ENCODE data around the gene HNRNPA3. TPM values are rescaled to one million over a fixed set of nuclear protein-coding genes. Genes with fewer than 3 reads are reported as not detected.

The HNRNPA3 gene
- total RNA-seq, 1 experiment from 2014 or later: 328 TPM

- Histone ChIP-seq H3K27ac (ENCODE audit: low read depth, low read length) (peak overlapping the region; percentile 81), H4K20me1 (ENCODE audit: insufficient read depth) (no peaks in the 10 kb centered on the region), H3K79me2 (ENCODE audit: insufficient read depth, low read length) (peaks cover 100% of the 10 kb centered on the region), H3K9ac (ENCODE audit: low read length) (peak overlapping the region; percentile 59), H3K9me3 (ENCODE audit: control insufficient read depth in 1 of 2, insufficient read depth in 1 of 2, low read depth in 1 of 2, low read length in 2 of 2) (no peaks in the 10 kb centered on the region), H3K36me3 (ENCODE audit: control insufficient read depth in 1 of 2, insufficient read depth in 2 of 2, low read length in 2 of 2) (no peaks in the 10 kb centered on the region; a peak in 1 of 4 replicates), H3K4me2 (ENCODE audit: low read length) (peak overlapping the region; percentile 76), H3K4me1 (ENCODE audit: control insufficient read depth in 1 of 2, insufficient read depth in 2 of 2, low read length in 2 of 2) (peaks cover 73 to 88% of the 10 kb centered on the region in 2 experiments), H3K27me3 (ENCODE audit: insufficient read depth, low read length) (no peaks in the 10 kb centered on the region), H2AFZ (ENCODE audit: low read depth, low read length, poor library complexity, severe bottlenecking) (no peak overlapping the region), H3K4me3 (replicated peaks in 1 of 2; ENCODE audit: low read depth in 1 of 2, low read length in 2 of 2) (no peak overlapping the region; a peak in 1 of 4 replicates), H3K9me2 (ENCODE audit: insufficient read depth) (no peaks in the 10 kb centered on the region)
- ChIA-PET CTCF (interaction anchor here (0.8 to 3.4 kb wide), 2 partner anchors 11 to 79 kb away, joined by 3 to 22 read pairs; no protein-coding TSS in a partner anchor), RAD21 (ENCODE audit: low non-redundant PET in 1 of 2, low total read pairs in 2 of 2, uncharacterized antibody in 2 of 2, unreplicated experiment in 2 of 2) (no interaction called here), POLR2A (interaction anchor here (1.0 to 1.5 kb wide), 3 partner anchors 21 to 78 kb away, joined by 3 to 5 read pairs (median 3); partner anchors contain the start of gene NFE2L2)
- TF ChIP-seq JUND (IDR thresholded peaks at IDR 0.05): no peak
- no peak for TF ChIP-seq CBX3 (IDR thresholded peaks at IDR 0.05; ENCODE audit: low read depth)
- TF ChIP-seq FOSL1 (IDR thresholded peaks at IDR 0.05; ENCODE audit: low read depth): no peak
- TF ChIP-seq ATF3 (IDR thresholded peaks at IDR 0.05): no peak
- TF ChIP-seq, protein P1, sequence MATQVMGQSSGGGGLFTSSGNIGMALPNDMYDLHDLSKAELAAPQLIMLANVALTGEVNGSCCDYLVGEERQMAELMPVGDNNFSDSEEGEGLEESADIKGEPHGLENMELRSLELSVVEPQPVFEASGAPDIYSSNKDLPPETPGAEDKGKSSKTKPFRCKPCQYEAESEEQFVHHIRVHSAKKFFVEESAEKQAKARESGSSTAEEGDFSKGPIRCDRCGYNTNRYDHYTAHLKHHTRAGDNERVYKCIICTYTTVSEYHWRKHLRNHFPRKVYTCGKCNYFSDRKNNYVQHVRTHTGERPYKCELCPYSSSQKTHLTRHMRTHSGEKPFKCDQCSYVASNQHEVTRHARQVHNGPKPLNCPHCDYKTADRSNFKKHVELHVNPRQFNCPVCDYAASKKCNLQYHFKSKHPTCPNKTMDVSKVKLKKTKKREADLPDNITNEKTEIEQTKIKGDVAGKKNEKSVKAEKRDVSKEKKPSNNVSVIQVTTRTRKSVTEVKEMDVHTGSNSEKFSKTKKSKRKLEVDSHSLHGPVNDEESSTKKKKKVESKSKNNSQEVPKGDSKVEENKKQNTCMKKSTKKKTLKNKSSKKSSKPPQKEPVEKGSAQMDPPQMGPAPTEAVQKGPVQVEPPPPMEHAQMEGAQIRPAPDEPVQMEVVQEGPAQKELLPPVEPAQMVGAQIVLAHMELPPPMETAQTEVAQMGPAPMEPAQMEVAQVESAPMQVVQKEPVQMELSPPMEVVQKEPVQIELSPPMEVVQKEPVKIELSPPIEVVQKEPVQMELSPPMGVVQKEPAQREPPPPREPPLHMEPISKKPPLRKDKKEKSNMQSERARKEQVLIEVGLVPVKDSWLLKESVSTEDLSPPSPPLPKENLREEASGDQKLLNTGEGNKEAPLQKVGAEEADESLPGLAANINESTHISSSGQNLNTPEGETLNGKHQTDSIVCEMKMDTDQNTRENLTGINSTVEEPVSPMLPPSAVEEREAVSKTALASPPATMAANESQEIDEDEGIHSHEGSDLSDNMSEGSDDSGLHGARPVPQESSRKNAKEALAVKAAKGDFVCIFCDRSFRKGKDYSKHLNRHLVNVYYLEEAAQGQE (IDR thresholded peaks at IDR 0.05; ENCODE audit: low read depth): no peak
- no peak for TF ChIP-seq POLR2AphosphoS5 (IDR thresholded peaks at IDR 0.05; ENCODE audit: low read depth, low read length)
- no peak for TF ChIP-seq EGR1 (IDR thresholded peaks at IDR 0.05; ENCODE audit: low read depth)
- no peak for TF ChIP-seq CEBPB (IDR thresholded peaks at IDR 0.05; ENCODE audit: low read depth)
- no peak for TF ChIP-seq YY1 (IDR thresholded peaks at IDR 0.05; ENCODE audit: extremely low read depth, insufficient replicate concordance, low read depth, low read length)
- TF ChIP-seq POLR2A (IDR thresholded peaks at IDR 0.05; ENCODE audit: borderline replicate concordance, extremely low read depth, insufficient read depth, insufficient read length): no peak
- TF ChIP-seq RAD21 (IDR thresholded peaks at IDR 0.05; ENCODE audit: low read depth): no peak
- TF ChIP-seq EZH2 (IDR thresholded peaks at IDR 0.05): no peak
- DNase-seq (ENCODE audit: low read depth, low spot score): no peak
- intact Hi-C loops (cut with micrococcal nuclease): no loop called here
- ATAC-seq: no peak
- no TSS peak for BruUV-seq (replicated peaks)
Measured at GRCh38 chr2:177243476-177243875, 30.9 kb downstream of the HNRNPA3 start.
